Right atrium auricular region (tissue), 2 donors: ENCODE measurements around the gene TPI1. TPM values are rescaled to one million over a fixed set of nuclear protein-coding genes. Genes with fewer than 3 reads are reported as not detected.

Experiments
- DNase-seq: peaks from one replicate; pipeline ENCODE4 v3.0.0-alpha.2; 2019; ENCODE audit warnings: low spot score
- H3K27ac ChIP-seq, 2 donors: fragments of 200-600 bp; sonication (generic); 1 replicate in 1 of 2; 2 replicates in 1 of 2; pipeline ENCODE4 v1.5.1; 2016 to 2019
- H3K27me3 ChIP-seq, 2 donors: fragments of 200-600 bp; sonication (generic); one replicate each; pipeline versions ENCODE4 v1.5.1 to v1.6.0; 2017 to 2019
- H3K36me3 ChIP-seq: fragments of 200-600 bp; sonication (generic); one replicate; pipeline ENCODE4 v1.5.1; 2016
- H3K4me1 ChIP-seq, 2 donors: fragments of 200-600 bp; sonication (generic); one replicate each; pipeline versions ENCODE4 v1.5.1 to v1.6.0; 2017 to 2019
- H3K4me3 ChIP-seq, 2 donors: fragments of 200-600 bp; sonication (generic); 1 replicate in 1 of 2; 2 replicates in 1 of 2; pipeline ENCODE4 v1.5.1; 2017 to 2019; ENCODE audit warnings: mild to moderate bottlenecking in 1 of 2, moderate library complexity in 1 of 2
- H3K9me3 ChIP-seq, 2 donors: fragments of 200-600 bp; sonication (generic); one replicate each; pipeline ENCODE4 v1.5.1; 2019
- total RNA-seq, 2 donors: library from RNA; depleted of rRNA; stranded (reverse); fragments of >200 nt; gene quantifications; one replicate each; pipeline ENCODE4 v1.1.0, GENCODE V29; 2016
- TF ChIP-seq, protein P1 (sequence below), 2 donors: fragments of 200-600 bp; sonication (generic); IDR thresholded peaks; one replicate each; pipeline ENCODE4 v1.5.1; 2019; ENCODE audit warnings: antibody characterized with exemption in 2 of 2

The TPI1 gene
- total RNA-seq, 2 donors from 2014 or later = 755 to 842 TPM

DNA sequence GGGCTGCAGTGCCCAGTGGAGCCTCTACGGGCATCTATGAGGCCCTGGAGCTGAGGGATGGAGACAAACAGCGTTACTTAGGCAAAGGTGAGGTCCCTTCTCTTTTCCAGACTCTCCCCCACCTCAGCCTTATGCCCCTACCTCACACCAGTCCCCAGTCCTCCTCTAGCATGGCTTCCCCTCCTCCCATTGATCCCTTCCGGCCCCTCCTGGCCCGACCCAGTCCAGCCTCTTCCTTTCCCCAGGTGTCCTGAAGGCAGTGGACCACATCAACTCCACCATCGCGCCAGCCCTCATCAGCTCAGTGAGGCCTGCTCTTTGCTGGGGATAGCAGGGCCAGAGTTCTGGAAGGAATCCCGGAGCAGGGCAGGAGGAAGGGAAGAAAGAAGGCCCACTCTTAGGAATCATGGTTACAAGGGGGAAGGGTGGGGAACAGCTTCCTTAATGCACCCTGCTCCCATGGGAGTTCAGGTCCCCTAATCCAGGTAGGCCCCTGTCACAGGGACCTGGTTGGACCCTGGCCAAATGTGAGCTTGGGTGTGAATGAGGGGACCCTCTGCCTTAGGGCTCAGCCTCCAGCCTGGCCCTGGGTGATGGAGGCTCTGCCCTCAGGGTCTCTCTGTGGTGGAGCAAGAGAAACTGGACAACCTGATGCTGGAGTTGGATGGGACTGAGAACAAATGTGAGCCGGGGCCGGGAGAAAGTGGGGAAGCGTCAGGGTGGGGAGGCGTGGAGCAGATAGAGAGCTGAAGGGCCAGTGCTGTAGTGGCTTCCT, 49.3 kb downstream of the TPI1 start:
- Histone ChIP-seq H3K4me3 (no peak overlapping the region), H3K4me1 (peaks cover 0 to 23% of the 10 kb centered on the region in 2 donors), H3K36me3 (peaks cover 4% of the 10 kb centered on the region), H3K9me3 (no peaks in the 10 kb centered on the region), H3K27me3 (no peaks in the 10 kb centered on the region), H3K27ac (no peak overlapping the region)
- TF ChIP-seq, protein P1, sequence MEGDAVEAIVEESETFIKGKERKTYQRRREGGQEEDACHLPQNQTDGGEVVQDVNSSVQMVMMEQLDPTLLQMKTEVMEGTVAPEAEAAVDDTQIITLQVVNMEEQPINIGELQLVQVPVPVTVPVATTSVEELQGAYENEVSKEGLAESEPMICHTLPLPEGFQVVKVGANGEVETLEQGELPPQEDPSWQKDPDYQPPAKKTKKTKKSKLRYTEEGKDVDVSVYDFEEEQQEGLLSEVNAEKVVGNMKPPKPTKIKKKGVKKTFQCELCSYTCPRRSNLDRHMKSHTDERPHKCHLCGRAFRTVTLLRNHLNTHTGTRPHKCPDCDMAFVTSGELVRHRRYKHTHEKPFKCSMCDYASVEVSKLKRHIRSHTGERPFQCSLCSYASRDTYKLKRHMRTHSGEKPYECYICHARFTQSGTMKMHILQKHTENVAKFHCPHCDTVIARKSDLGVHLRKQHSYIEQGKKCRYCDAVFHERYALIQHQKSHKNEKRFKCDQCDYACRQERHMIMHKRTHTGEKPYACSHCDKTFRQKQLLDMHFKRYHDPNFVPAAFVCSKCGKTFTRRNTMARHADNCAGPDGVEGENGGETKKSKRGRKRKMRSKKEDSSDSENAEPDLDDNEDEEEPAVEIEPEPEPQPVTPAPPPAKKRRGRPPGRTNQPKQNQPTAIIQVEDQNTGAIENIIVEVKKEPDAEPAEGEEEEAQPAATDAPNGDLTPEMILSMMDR (IDR thresholded peaks at IDR 0.05) = no peak
- DNase-seq = no peak

DNA sequence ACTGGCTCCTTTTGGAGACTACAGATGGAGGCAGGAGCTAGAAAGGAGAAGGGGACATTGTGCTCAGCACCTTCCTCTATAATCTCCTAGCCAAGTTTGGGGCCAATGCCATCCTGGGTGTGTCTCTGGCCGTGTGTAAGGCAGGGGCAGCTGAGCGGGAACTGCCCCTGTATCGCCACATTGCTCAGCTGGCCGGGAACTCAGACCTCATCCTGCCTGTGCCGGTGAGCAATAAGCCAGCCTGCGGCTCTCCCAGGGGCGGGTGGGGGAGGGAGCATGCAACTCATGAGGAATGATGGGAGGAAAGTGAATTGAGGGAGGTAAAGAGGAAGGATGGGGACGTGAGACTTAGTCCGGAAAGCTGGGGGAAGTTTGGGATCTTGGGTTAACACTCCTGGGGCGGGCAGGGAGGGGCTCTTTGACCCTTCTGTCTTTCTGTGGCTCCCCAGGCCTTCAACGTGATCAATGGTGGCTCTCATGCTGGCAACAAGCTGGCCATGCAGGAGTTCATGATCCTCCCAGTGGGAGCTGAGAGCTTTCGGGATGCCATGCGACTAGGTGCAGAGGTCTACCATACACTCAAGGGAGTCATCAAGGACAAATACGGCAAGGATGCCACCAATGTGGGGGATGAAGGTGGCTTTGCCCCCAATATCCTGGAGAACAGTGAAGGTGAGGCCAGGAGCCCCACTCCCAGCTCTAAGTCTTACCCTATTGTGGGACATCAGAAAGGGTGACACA, 50.3 kb downstream of the TPI1 start:
- H3K4me3 ChIP-seq = no peak overlapping the region
- TF ChIP-seq, protein P1 (IDR thresholded peaks at IDR 0.05) = no peak
- no peaks in the 10 kb centered on the region for H3K9me3 ChIP-seq
- H3K27me3 ChIP-seq = no peaks in the 10 kb centered on the region
- peaks cover 0 to 23% of the 10 kb centered on the region in 2 donors for H3K4me1 ChIP-seq
- peaks cover 4% of the 10 kb centered on the region for H3K36me3 ChIP-seq
- DNase-seq = no peak
- H3K27ac ChIP-seq = no peak overlapping the region

DNA sequence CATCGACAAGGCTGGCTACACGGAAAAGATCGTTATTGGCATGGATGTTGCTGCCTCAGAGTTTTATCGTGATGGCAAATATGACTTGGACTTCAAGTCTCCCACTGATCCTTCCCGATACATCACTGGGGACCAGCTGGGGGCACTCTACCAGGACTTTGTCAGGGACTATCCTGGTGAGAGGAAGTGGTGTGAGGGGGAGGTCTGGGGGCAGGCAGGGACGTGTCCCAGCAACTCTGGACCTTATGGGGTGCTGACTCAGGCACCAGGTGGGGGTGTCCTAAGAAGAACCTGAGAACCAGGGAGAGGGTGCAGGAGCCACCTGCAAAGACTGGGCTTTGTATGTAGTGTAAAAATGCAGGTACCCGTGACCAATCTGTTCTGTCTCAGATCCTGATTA, 52.3 kb downstream of the TPI1 start:
- TF ChIP-seq, protein P1 (IDR thresholded peaks at IDR 0.05) = no peak
- H3K4me3 ChIP-seq = no peak overlapping the region
- no peak overlapping the region for H3K27ac ChIP-seq
- peaks cover 4% of the 10 kb centered on the region for H3K36me3 ChIP-seq
- H3K9me3 ChIP-seq = no peaks in the 10 kb centered on the region
- H3K4me1 ChIP-seq = peaks cover 0 to 25% of the 10 kb centered on the region in 2 donors
- H3K27me3 ChIP-seq = no peaks in the 10 kb centered on the region
- DNase-seq = no peak

Other genes starting within 250 kb of the TPI1 start
- gene LPAR5, start 231.6 kb upstream of the TPI1 start, total RNA-seq = 1 to 10 TPM; 1.6 to 3.7 TPM
- gene ACRBP, start 220.1 kb upstream of the TPI1 start, total RNA-seq = under 1 TPM in 1 of 2 donors, not detected in 1; 0.43 TPM
- gene ING4, start 204.4 kb upstream of the TPI1 start, total RNA-seq = 10 to 100 TPM; 21.8 to 22.6 TPM
- 10 to 100 TPM; 23.8 to 33.3 TPM for gene ZNF384, start 178.2 kb upstream of the TPI1 start, total RNA-seq
- not detected for gene PIANP, start 166.7 kb upstream of the TPI1 start, total RNA-seq
- gene COPS7A, start 143.5 kb upstream of the TPI1 start, total RNA-seq = 10 to 100 TPM; 72.7 to 73.6 TPM
- 100 to 1,000 TPM; 121 to 138 TPM for gene MLF2, start 114.4 kb upstream of the TPI1 start, total RNA-seq
- gene PTMS, start 101.2 kb upstream of the TPI1 start, total RNA-seq = 100 to 1,000 TPM in 1 of 2 donors, 10 to 100 TPM in 1; 67.8 to 119 TPM
- under 1 TPM in 1 of 2 donors, not detected in 1; 0.47 TPM for gene LAG3, start 95.0 kb upstream of the TPI1 start, total RNA-seq
- 1 to 10 TPM; 3.2 to 7.3 TPM for gene CD4, start 78.0 kb upstream of the TPI1 start, total RNA-seq
- 1 to 10 TPM in 1 of 2 donors, under 1 TPM in 1; 0.44 to 7.0 TPM for gene GPR162, start 45.7 kb upstream of the TPI1 start, total RNA-seq
- 10 to 100 TPM in 1 of 2 donors, 1 to 10 TPM in 1; 7.0 to 11.0 TPM for gene P3H3, start 39.1 kb upstream of the TPI1 start, total RNA-seq
- 1 to 10 TPM in 1 of 2 donors, under 1 TPM in 1; 0.83 to 1.5 TPM for gene GNB3, start 26.6 kb upstream of the TPI1 start, total RNA-seq
- 1 to 10 TPM in 1 of 2 donors, under 1 TPM in 1; 0.39 to 1.7 TPM for gene CDCA3, start 16.2 kb upstream of the TPI1 start, total RNA-seq
- 10 to 100 TPM; 35.3 to 45.1 TPM for gene USP5, start 15.4 kb upstream of the TPI1 start, total RNA-seq
- gene SPSB2, start 5.8 kb downstream of the TPI1 start, total RNA-seq = 1 to 10 TPM; 4.1 to 6.4 TPM
- gene LRRC23, start 37.3 kb downstream of the TPI1 start, total RNA-seq = 10 to 100 TPM in 1 of 2 donors, 1 to 10 TPM in 1; 8.4 to 15.6 TPM
- gene ENO2, start 47.0 kb downstream of the TPI1 start, total RNA-seq = 10 to 100 TPM in 1 of 2 donors, 1 to 10 TPM in 1; 9.7 to 36.9 TPM
- 10 to 100 TPM; 37.1 to 68.9 TPM for gene ATN1, start 60.4 kb downstream of the TPI1 start, total RNA-seq
- not detected for gene RNU7-1, start 76.3 kb downstream of the TPI1 start, total RNA-seq
- 100 to 1,000 TPM; 398 to 533 TPM for gene C12orf57, start 76.5 kb downstream of the TPI1 start, total RNA-seq
- gene PTPN6, start 83.8 kb downstream of the TPI1 start, total RNA-seq = 1 to 10 TPM; 3.7 to 7.5 TPM
- gene PHB2, start 103.1 kb downstream of the TPI1 start, total RNA-seq = 100 to 1,000 TPM; 160 to 183 TPM
- 10 to 100 TPM; 16.5 to 28.4 TPM for gene EMG1, start 103.4 kb downstream of the TPI1 start, total RNA-seq
- 10 to 100 TPM; 20.0 to 33.3 TPM for gene LPCAT3, start 150.9 kb downstream of the TPI1 start, total RNA-seq
- 100 to 1,000 TPM; 114 to 232 TPM for gene C1S, start 193.2 kb downstream of the TPI1 start, total RNA-seq
- 100 to 1,000 TPM; 191 to 467 TPM for gene C1R, start 224.9 kb downstream of the TPI1 start, total RNA-seq
- gene C1RL, start 241.7 kb downstream of the TPI1 start, total RNA-seq = 10 to 100 TPM; 18.7 to 34.7 TPM